ENCODE results near the gene JAG2.

The JAG2 gene

GRCh38 chr14:105108516-105108864 is 60.1 kb downstream of the JAG2 start:
- no peak for DNase-seq

- no peak for DNase-seq
These were observed 60.6 kb downstream of the JAG2 start for GRCh38 chr14:105107781-105108515.

- DNase-seq = no peak
These were observed 61.2 kb downstream of the JAG2 start for GRCh38 chr14:105107351-105107750.

- no peak for DNase-seq
These were observed 63.4 kb downstream of the JAG2 start for GRCh38 chr14:105105158-105105557.

GRCh38 chr14:105102893-105103292 is 65.7 kb downstream of the JAG2 start:
- DNase-seq = no peak

GRCh38 chr14:105102361-105102870 is 66.2 kb downstream of the JAG2 start:
- DNase-seq = no peak

GRCh38 chr14:105100910-105101309 is 67.7 kb downstream of the JAG2 start:
- no peak for DNase-seq

GRCh38 chr14:105099778-105100177 is 68.8 kb downstream of the JAG2 start:
- no peak for DNase-seq

GRCh38 chr14:105098316-105098715 is 70.3 kb downstream of the JAG2 start:
- DNase-seq = no peak

- DNase-seq = no peak
These were observed 70.8 kb downstream of the JAG2 start for GRCh38 chr14:105097794-105098127.

- no peak for DNase-seq
These were observed 72.2 kb downstream of the JAG2 start for GRCh38 chr14:105096206-105096875.

- no peak for DNase-seq
These were observed 73.3 kb downstream of the JAG2 start for GRCh38 chr14:105095236-105095805.

- no peak for DNase-seq
These were observed 74.2 kb downstream of the JAG2 start for GRCh38 chr14:105094193-105094907.

- DNase-seq = no peak
These were observed 75.0 kb downstream of the JAG2 start for GRCh38 chr14:105093431-105094192.

- no peak for DNase-seq
These were observed 75.5 kb downstream of the JAG2 start for GRCh38 chr14:105093038-105093430.

GRCh38 chr14:105092171-105093037 is 76.2 kb downstream of the JAG2 start:
- DNase-seq = no peak

GRCh38 chr14:105091517-105092170 is 76.9 kb downstream of the JAG2 start:
- no peak for DNase-seq

GRCh38 chr14:105091054-105091516 is 77.5 kb downstream of the JAG2 start:
- peak; percentile 27 for DNase-seq

Measured in NCI-H1092 treated with DMSO at 0.1 percent for 48 hours (cell line).